ENCODE results near the gene CCDC18. TPM values are rescaled to one million over a fixed set of nuclear protein-coding genes. Genes with fewer than 3 reads are reported as not detected.

Gene CCDC18
- polyA plus RNA-seq, 3 donors, result 2.8 to 5.9 (median 4.4) TPM

GRCh38 chr1:93179886-93180722 is 420 bp upstream of the CCDC18 start, which contains the start of gene TMED5:
TMED5 (minus strand) TSS chr1:93180413; CDS start chr1:93180242, 171 bp downstream.
- intact Hi-C loops (cut with micrococcal nuclease), result loop anchor here in 1 of 2 donors (5.0 kb wide), 2 partner anchors 98 to 167 kb away; partner anchors contain the start of gene DR1
- TF ChIP-seq CTCF (IDR thresholded peaks at IDR 0.05), result peak; percentile 15
- H3K9me3 Mint-ChIP-seq, result peaks cover 0 to 6% (median 0%) of the 10 kb centered on the region in 7 donors
- Histone ChIP-seq H3K36me3 (replicated peaks in 1 of 2; ENCODE audit: control insufficient read depth in 1 of 2, insufficient read depth in 2 of 2, low read length in 2 of 2) (peaks cover 2 to 12% of the 10 kb centered on the region in 2 donors), H3K4me3 (replicated peaks in 1 of 3; ENCODE audit: low read depth in 2 of 3, low read length in 3 of 3) (peak within 1 kb of the TSS; percentile 70 to 98 (median 87)), H3K4me1 (ENCODE audit: control insufficient read depth in 1 of 2, insufficient read depth in 2 of 2, low read length in 2 of 2) (peaks cover 31 to 44% of the 10 kb centered on the region in 2 donors), H2AFZ (ENCODE audit: insufficient read depth, low read depth, low read length, poor library complexity, severe bottlenecking) (peak within 1 kb of the TSS; percentile 76), H3K27ac (ENCODE audit: low read depth in 1 of 2, low read length in 2 of 2) (peak within 1 kb of the TSS; percentile 98 to 99), H3K9ac (ENCODE audit: insufficient read depth, low read length, poor library complexity, severe bottlenecking) (peak within 1 kb of the TSS; percentile 99), H3K9me3 (replicated peaks in 1 of 2; ENCODE audit: control insufficient read depth in 1 of 2, insufficient read depth in 1 of 2, low read length in 2 of 2) (no peaks in the 10 kb centered on the region), H3K79me2 (ENCODE audit: insufficient read depth, low read length) (peaks cover 80% of the 10 kb centered on the region), H4K20me1 (ENCODE audit: insufficient read depth, low read length) (peaks cover 42% of the 10 kb centered on the region), H3K4me2 (replicated peaks; ENCODE audit: extremely low read depth, low read length, poor library complexity, severe bottlenecking) (peak within 1 kb of the TSS; percentile 78), H3K27me3 (ENCODE audit: control insufficient read depth in 2 of 2, insufficient read depth in 2 of 2, low read length in 2 of 2) (no peaks in the 10 kb centered on the region)
- H3K27me3 Mint-ChIP-seq (ENCODE audit: low read depth in 3 of 3), result no peaks in the 10 kb centered on the region
- under 1% methylated on average over 75 of the region's 78 CpGs for WGBS (ENCODE audit: insufficient coverage)
- peak; percentile 98 for DNase-seq
- H3K4me1 Mint-ChIP-seq, result peaks cover 40% of the 10 kb centered on the region
- peak within 1 kb of the TSS; percentile 98 to 99 for H3K4me3 Mint-ChIP-seq
- peak within 1 kb of the TSS; percentile 99 to 100 (median 100) for H3K27ac Mint-ChIP-seq
- peaks cover 5 to 15% of the 10 kb centered on the region in 2 donors for H3K36me3 Mint-ChIP-seq

GRCh38 chr1:93186667-93187066 is 6.1 kb downstream of the CCDC18 start:
- H3K4me3 Mint-ChIP-seq, result no peak overlapping the region
- intact Hi-C loops (cut with micrococcal nuclease), result no loop called here
- H3K4me3 ChIP-seq (replicated peaks in 1 of 3; ENCODE audit: low read depth in 2 of 3, low read length in 3 of 3), result peak overlapping the region in 1 of 3 experiments; percentile 12
- H3K4me1 Mint-ChIP-seq, result peaks cover 33% of the 10 kb centered on the region
- peak overlapping the region in 1 of 2 donors; percentile 68 for H3K27ac ChIP-seq (ENCODE audit: low read depth in 1 of 2, low read length in 2 of 2)
- H3K9me3 Mint-ChIP-seq, result no peaks in the 10 kb centered on the region
- H3K4me1 ChIP-seq (ENCODE audit: control insufficient read depth in 1 of 2, insufficient read depth in 2 of 2, low read length in 2 of 2), result peaks cover 22 to 36% of the 10 kb centered on the region in 2 donors
- peak overlapping the region; percentile 51 for H3K4me2 ChIP-seq (replicated peaks; ENCODE audit: extremely low read depth, low read length, poor library complexity, severe bottlenecking)
- WGBS (ENCODE audit: insufficient coverage), result no CpG with 5 or more reads among the region's 1 CpG
- no peaks in the 10 kb centered on the region for H3K9me3 ChIP-seq (replicated peaks in 1 of 2; ENCODE audit: control insufficient read depth in 1 of 2, insufficient read depth in 1 of 2, low read length in 2 of 2)
- H2AFZ ChIP-seq (ENCODE audit: insufficient read depth, low read depth, low read length, poor library complexity, severe bottlenecking), result no peak overlapping the region
- DNase-seq, result peak; percentile 23 to 61 (median 52)
- H3K36me3 Mint-ChIP-seq, result peaks cover 10 to 27% of the 10 kb centered on the region in 2 donors
- H3K79me2 ChIP-seq (ENCODE audit: insufficient read depth, low read length), result peaks cover 64% of the 10 kb centered on the region
- no peaks in the 10 kb centered on the region for H3K27me3 ChIP-seq (ENCODE audit: control insufficient read depth in 2 of 2, insufficient read depth in 2 of 2, low read length in 2 of 2)
- TF ChIP-seq CTCF (IDR thresholded peaks at IDR 0.05), result no peak
- no peaks in the 10 kb centered on the region for H3K27me3 Mint-ChIP-seq (ENCODE audit: low read depth in 3 of 3)
- peak overlapping the region in 4 of 7 donors; percentile 25 to 42 (median 36) for H3K27ac Mint-ChIP-seq
- no peaks in the 10 kb centered on the region for H4K20me1 ChIP-seq (ENCODE audit: insufficient read depth, low read length)
- no peak overlapping the region for H3K9ac ChIP-seq (ENCODE audit: insufficient read depth, low read length, poor library complexity, severe bottlenecking)
- peaks cover 0 to 18% of the 10 kb centered on the region in 2 donors for H3K36me3 ChIP-seq (replicated peaks in 1 of 2; ENCODE audit: control insufficient read depth in 1 of 2, insufficient read depth in 2 of 2, low read length in 2 of 2)
